K562 (cell line): Measurements from ENCODE around the gene NMNAT3. TPM values are rescaled to one million over a fixed set of nuclear protein-coding genes. Genes with fewer than 3 reads are reported as not detected.

Source experiments
- ATAC-seq: fragments of 200-7000 bp; cut with Tn5 transposase; 3 replicates; pipeline ENCODE4 v1.9.1; 2020; ENCODE audit warnings: moderate library complexity
- BruUV-seq: library from RNA; stranded (reverse); fragments of 400-500 nt; replicated peaks from 2 replicates; lab custom pipeline; 2021; lab: Mats Ljungman, UMichigan
- CTCF ChIA-PET: fragments of 300-600 bp; formaldehyde crosslinking; extraction: SDS; loops from one replicate; lab custom pipeline; 2021; ENCODE audit warnings: low intra/inter-chr PET ratio; lab: Yijun Ruan, JAX
- POLR2A ChIA-PET: fragments of 300-600, 350-650 bp; sonication (Branson Sonifier 250); formaldehyde crosslinking; extraction: SDS; loops from one replicate; lab custom pipeline; 2021; ENCODE audit warnings: antibody characterized with exemption, inconsistent platforms; lab: Yijun Ruan, JAX
- DNase-seq, 4 experiments: peaks; one replicate each; pipeline versions ENCODE4 v3.0.0 to v3.0.0-alpha.2; 2011 to 2018; ENCODE audit warnings: low spot score in 3 of 4, mixed read lengths in 3 of 4; ENCODE audit errors: extremely low read depth in 1 of 4
- FAIRE-seq: peaks from 2 replicates; lab custom pipeline; 2011; peaks lifted over from hg19 to GRCh38; lab: Jason Lieb, UNC
- H2AFZ ChIP-seq: 2 replicates; pipeline ENCODE4 v1.6.0; 2011; ENCODE audit warnings: low read depth, low read length, control low read depth, inconsistent platforms
- H3K27ac ChIP-seq: fragments of 200-600 bp; 3 replicates; pipeline ENCODE4 v1.8.0; 2011; ENCODE audit warnings: low read depth, mild to moderate bottlenecking, control low read depth, inconsistent platforms, low read length, moderate library complexity, mixed read lengths; ENCODE audit errors: extremely low read depth
- H3K27me3 ChIP-seq, 2 experiments: fragments of 300-600 bp in 1 of 2; 2 replicates in 1 of 2; 3 replicates in 1 of 2; pipeline versions ENCODE4 v1.6.0 to v1.8.0; 2011; ENCODE audit warnings: inconsistent platforms in 2 of 2, low read length in 2 of 2, mild to moderate bottlenecking in 1 of 2, mixed read lengths in 1 of 2, moderate library complexity in 1 of 2; ENCODE audit not compliant: control insufficient read depth in 2 of 2, insufficient read depth in 2 of 2
- H3K36me3 ChIP-seq: fragments of 300-600 bp; 3 replicates; pipeline ENCODE4 v1.8.0; 2011; ENCODE audit warnings: mild to moderate bottlenecking, low read length, inconsistent platforms; ENCODE audit not compliant: control insufficient read depth, insufficient read depth
- H3K4me1 ChIP-seq, 2 experiments: fragments of 200-600 bp in 1 of 2; replicated peaks in 1 of 2; 2 replicates in 1 of 2; 3 replicates in 1 of 2; pipeline versions ENCODE4 v1.5.1 to v1.8.0; 2011; ENCODE audit warnings: inconsistent platforms in 2 of 2, low read length in 2 of 2, mild to moderate bottlenecking in 1 of 2, mixed read lengths in 1 of 2, moderate library complexity in 1 of 2; ENCODE audit not compliant: control insufficient read depth in 2 of 2, insufficient read depth in 2 of 2
- H3K4me2 ChIP-seq: 2 replicates; pipeline ENCODE4 v1.6.1; 2011; ENCODE audit warnings: low read length, control low read depth, inconsistent platforms, mixed read lengths; ENCODE audit not compliant: insufficient read depth
- H3K4me3 ChIP-seq: fragments of 200-600 bp; sonication (generic), shearing (Covaris generic); 2 replicates; pipeline ENCODE4 v1.5.1; 2016; ENCODE audit warnings: control low read depth, inconsistent platforms
- H3K79me2 ChIP-seq: fragments of 200-600 bp; 3 replicates; pipeline ENCODE4 v1.8.0; 2011; ENCODE audit warnings: low read length, inconsistent platforms; ENCODE audit not compliant: control insufficient read depth, insufficient read depth
- H3K9ac ChIP-seq, 2 experiments: 2 replicates each; pipeline versions ENCODE4 v1.6.0 to v1.6.1; 2011; ENCODE audit warnings: low read depth in 2 of 2, low read length in 2 of 2, control low read depth in 1 of 2, inconsistent platforms in 1 of 2, mild to moderate bottlenecking in 1 of 2, mixed read lengths in 1 of 2; ENCODE audit not compliant: insufficient read depth in 1 of 2
- H3K9me1 ChIP-seq: one replicate; pipeline ENCODE4 v1.6.0; 2011; ENCODE audit warnings: inconsistent platforms, mild to moderate bottlenecking, low read length, moderate library complexity; ENCODE audit not compliant: control insufficient read depth, insufficient read depth
- H3K9me3 ChIP-seq: replicated peaks from 2 replicates; pipeline ENCODE4 v1.5.1; 2011; ENCODE audit warnings: low read depth, low read length, inconsistent platforms; ENCODE audit not compliant: control insufficient read depth, insufficient read depth
- H4K20me1 ChIP-seq: replicated peaks from 2 replicates; pipeline ENCODE4 v1.6.1; 2011; ENCODE audit warnings: low read length, inconsistent platforms, mixed read lengths; ENCODE audit not compliant: control insufficient read depth, insufficient read depth
- GTF2F1 ChIP-seq: IDR thresholded peaks from 2 replicates; pipeline ENCODE4 v1.6.1; 2011; ENCODE audit warnings: low read depth, low read length, improper control_type of control experiment
- NFIC ChIP-seq: fragments of 450-650 bp; IDR thresholded peaks from 2 replicates; pipeline ENCODE4 v1.6.1; 2017; ENCODE audit warnings: mild to moderate bottlenecking, inconsistent platforms
- NFIX ChIP-seq: fragments of 250-450 bp; sonication (Bioruptor Pico); IDR thresholded peaks from 2 replicates; pipeline ENCODE4 v1.4.0; 2020; ENCODE audit warnings: low read depth, mild to moderate bottlenecking, moderate library complexity
- SPI1 ChIP-seq: IDR thresholded peaks from 2 replicates; pipeline ENCODE4 v1.6.1; 2011; ENCODE audit warnings: low read depth, low read length, control low read depth, borderline replicate concordance
- TCF7 ChIP-seq: sonication (generic); IDR thresholded peaks from 2 replicates; pipeline ENCODE4 v1.6.1; 2016; ENCODE audit warnings: antibody characterized with exemption, borderline replicate concordance
- ZNF274 ChIP-seq: IDR thresholded peaks from 2 replicates; pipeline ENCODE4 v1.6.1; 2011; ENCODE audit warnings: low read depth, mild to moderate bottlenecking, low read length, moderate library complexity, borderline replicate concordance
- WGBS: fragments of 100-300 bp; shearing (Covaris generic); methylation state at CpG from one replicate; pipeline ENCODE4 v1.1.6; 2016; ENCODE audit warnings: low coverage, mixed read lengths; ENCODE audit not compliant: insufficient coverage; ENCODE audit errors: missing lambda C conversion rate; 5-methylcytosine and 5-hydroxymethylcytosine counted together
- in situ Hi-C: fragments of 300-500 bp; cut with MboI; formaldehyde crosslinking; loops from 4 replicates; pipeline ENCODE4 v1.15.0; 2018; ENCODE audit warnings: inconsistent platforms, mixed read lengths
- intact Hi-C: fragments of 100-400 bp; cut with micrococcal nuclease; formaldehyde crosslinking; loops from 2 replicates; pipeline ENCODE4 v1.14.2; 2022
- polyA plus RNA-seq, 8 experiments: library from polyadenylated mRNA; depleted of rRNA in 4 of 8; stranded (reverse) in 5 of 8; unstranded in 3 of 8; fragments of >200 nt; fragmentation: Nextera tagmentation in 2 of 8; fragmentation: Illumina TruSeq in 1 of 8; extraction: Ambion mirVana in 2 of 8; extraction: Trizol in 1 of 8; gene quantifications; 2 replicates each; pipeline versions ENCODE4 v1.2.1 to v1.2.3, GENCODE V29; 2011 to 2014; ENCODE audit warnings: inconsistent platforms in 1 of 8, missing spikeins in 1 of 8
- total RNA-seq, 7 experiments: library from RNA; depleted of rRNA in 6 of 7; stranded (reverse); fragments of >200 nt in 6 of 7; fragmentation: Illumina TruSeq in 2 of 7; extraction: Trizol in 2 of 7; gene quantifications; 2 replicates each; pipeline versions ENCODE4 v1.2.1 to v1.2.3, GENCODE V29; 2011 to 2021; ENCODE audit warnings: low replicate concordance in 1 of 7
- TF ChIP-seq, protein P1 (sequence below): fragments of 200-600 bp; sonication (generic); IDR thresholded peaks from one replicate; pipeline ENCODE4 v1.6.1; 2012; ENCODE audit warnings: mild to moderate bottlenecking, low read depth, low read length, inconsistent platforms

Gene NMNAT3
- total and polyA plus RNA-seq, 9 of the 15 experiments (the other 6 are each of a cell fraction or from before 2014, with no cell fraction given) = 2.3 to 12.5 (median 6.6) TPM

DNA sequence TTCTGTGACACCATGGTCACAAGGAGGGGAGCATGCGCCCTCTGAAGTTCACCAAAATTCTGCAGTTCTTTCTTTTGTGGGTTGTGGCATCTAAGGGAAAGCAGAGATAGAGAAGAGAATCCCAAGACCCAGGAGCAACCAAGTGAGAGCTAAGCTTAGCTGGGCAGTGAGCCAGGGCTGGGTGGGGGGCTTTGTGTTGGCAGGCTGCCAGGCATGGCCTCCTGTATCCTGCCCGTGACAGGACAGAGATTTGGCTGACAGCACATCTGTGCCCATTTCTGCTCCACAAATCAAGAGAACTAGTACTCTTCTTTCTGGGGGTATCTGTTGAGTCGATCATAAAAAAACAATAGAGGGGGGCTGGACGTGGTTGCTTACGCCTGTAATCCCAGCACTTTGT is 66.2 kb downstream of the NMNAT3 start:
- no peak overlapping the region for H3K4me2 ChIP-seq
- CTCF ChIA-PET = no interaction called here
- H3K9me1 ChIP-seq = no peaks in the 10 kb centered on the region
- H3K79me2 ChIP-seq = no peaks in the 10 kb centered on the region
- H3K36me3 ChIP-seq = no peaks in the 10 kb centered on the region
- H4K20me1 ChIP-seq = no peaks in the 10 kb centered on the region
- whole genome bisulfite sequencing = 5% methylated on average over 5 of the region's 5 CpGs
- no TSS peak for BruUV-seq
- H3K27ac ChIP-seq = no peak overlapping the region
- H3K9me3 ChIP-seq = no peaks in the 10 kb centered on the region
- H2AFZ ChIP-seq = no peak overlapping the region
- no peaks in the 10 kb centered on the region for H3K27me3 ChIP-seq
- intact Hi-C loops = no loop called here
- no peaks in the 10 kb centered on the region for H3K4me1 ChIP-seq
- DNase-seq = no peak
- TF ChIP-seq TCF7 (no peak), GTF2F1 (no peak), SPI1 (no peak), NFIC (peak; percentile 77), ZNF274 (no peak), NFIX (peak; percentile 34; the same call in 1 of the 2 replicates)
- TF ChIP-seq, protein P1, sequence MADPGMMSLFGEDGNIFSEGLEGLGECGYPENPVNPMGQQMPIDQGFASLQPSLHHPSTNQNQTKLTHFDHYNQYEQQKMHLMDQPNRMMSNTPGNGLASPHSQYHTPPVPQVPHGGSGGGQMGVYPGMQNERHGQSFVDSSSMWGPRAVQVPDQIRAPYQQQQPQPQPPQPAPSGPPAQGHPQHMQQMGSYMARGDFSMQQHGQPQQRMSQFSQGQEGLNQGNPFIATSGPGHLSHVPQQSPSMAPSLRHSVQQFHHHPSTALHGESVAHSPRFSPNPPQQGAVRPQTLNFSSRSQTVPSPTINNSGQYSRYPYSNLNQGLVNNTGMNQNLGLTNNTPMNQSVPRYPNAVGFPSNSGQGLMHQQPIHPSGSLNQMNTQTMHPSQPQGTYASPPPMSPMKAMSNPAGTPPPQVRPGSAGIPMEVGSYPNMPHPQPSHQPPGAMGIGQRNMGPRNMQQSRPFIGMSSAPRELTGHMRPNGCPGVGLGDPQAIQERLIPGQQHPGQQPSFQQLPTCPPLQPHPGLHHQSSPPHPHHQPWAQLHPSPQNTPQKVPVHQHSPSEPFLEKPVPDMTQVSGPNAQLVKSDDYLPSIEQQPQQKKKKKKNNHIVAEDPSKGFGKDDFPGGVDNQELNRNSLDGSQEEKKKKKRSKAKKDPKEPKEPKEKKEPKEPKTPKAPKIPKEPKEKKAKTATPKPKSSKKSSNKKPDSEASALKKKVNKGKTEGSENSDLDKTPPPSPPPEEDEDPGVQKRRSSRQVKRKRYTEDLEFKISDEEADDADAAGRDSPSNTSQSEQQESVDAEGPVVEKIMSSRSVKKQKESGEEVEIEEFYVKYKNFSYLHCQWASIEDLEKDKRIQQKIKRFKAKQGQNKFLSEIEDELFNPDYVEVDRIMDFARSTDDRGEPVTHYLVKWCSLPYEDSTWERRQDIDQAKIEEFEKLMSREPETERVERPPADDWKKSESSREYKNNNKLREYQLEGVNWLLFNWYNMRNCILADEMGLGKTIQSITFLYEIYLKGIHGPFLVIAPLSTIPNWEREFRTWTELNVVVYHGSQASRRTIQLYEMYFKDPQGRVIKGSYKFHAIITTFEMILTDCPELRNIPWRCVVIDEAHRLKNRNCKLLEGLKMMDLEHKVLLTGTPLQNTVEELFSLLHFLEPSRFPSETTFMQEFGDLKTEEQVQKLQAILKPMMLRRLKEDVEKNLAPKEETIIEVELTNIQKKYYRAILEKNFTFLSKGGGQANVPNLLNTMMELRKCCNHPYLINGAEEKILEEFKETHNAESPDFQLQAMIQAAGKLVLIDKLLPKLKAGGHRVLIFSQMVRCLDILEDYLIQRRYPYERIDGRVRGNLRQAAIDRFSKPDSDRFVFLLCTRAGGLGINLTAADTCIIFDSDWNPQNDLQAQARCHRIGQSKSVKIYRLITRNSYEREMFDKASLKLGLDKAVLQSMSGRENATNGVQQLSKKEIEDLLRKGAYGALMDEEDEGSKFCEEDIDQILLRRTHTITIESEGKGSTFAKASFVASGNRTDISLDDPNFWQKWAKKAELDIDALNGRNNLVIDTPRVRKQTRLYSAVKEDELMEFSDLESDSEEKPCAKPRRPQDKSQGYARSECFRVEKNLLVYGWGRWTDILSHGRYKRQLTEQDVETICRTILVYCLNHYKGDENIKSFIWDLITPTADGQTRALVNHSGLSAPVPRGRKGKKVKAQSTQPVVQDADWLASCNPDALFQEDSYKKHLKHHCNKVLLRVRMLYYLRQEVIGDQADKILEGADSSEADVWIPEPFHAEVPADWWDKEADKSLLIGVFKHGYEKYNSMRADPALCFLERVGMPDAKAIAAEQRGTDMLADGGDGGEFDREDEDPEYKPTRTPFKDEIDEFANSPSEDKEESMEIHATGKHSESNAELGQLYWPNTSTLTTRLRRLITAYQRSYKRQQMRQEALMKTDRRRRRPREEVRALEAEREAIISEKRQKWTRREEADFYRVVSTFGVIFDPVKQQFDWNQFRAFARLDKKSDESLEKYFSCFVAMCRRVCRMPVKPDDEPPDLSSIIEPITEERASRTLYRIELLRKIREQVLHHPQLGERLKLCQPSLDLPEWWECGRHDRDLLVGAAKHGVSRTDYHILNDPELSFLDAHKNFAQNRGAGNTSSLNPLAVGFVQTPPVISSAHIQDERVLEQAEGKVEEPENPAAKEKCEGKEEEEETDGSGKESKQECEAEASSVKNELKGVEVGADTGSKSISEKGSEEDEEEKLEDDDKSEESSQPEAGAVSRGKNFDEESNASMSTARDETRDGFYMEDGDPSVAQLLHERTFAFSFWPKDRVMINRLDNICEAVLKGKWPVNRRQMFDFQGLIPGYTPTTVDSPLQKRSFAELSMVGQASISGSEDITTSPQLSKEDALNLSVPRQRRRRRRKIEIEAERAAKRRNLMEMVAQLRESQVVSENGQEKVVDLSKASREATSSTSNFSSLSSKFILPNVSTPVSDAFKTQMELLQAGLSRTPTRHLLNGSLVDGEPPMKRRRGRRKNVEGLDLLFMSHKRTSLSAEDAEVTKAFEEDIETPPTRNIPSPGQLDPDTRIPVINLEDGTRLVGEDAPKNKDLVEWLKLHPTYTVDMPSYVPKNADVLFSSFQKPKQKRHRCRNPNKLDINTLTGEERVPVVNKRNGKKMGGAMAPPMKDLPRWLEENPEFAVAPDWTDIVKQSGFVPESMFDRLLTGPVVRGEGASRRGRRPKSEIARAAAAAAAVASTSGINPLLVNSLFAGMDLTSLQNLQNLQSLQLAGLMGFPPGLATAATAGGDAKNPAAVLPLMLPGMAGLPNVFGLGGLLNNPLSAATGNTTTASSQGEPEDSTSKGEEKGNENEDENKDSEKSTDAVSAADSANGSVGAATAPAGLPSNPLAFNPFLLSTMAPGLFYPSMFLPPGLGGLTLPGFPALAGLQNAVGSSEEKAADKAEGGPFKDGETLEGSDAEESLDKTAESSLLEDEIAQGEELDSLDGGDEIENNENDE = no peak
- TF ChIP-seq, all 486 proteins: peak for 2
- in situ Hi-C loops = no loop called here
- ATAC-seq (no peak), FAIRE-seq (no peak)
- no peak overlapping the region for H3K4me3 ChIP-seq
- POLR2A ChIA-PET = no interaction called here
- H3K9ac ChIP-seq = no peak overlapping the region
